ENCODE data around the gene NAV3.
"Not testable (repeated sequence)": the region's sequence is repeated elsewhere in the genome, so short reads cannot be mapped to it uniquely, and the experiment has no call there.

NAV3 gene

DNA sequence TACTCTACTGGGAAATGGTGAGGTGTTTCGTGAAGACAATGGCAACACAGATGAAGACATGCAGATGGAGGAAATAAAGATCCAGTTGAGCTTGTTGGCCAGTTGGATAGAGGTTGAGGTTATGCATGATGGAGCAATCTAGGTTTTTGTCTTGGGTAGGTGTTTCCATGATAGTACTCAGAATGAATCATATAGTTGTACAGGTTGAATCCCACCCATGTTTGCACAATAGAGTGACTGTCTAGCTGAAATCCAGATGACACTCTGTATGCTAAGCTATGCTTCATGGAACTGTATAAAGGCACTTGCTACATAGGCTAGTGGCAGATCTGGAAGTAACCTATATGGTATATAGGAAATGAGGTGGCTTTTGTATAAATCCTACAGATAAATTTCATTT, 264.9 kb downstream of the NAV3 start:
- H3K36me3 ChIP-seq = no peaks in the 10 kb centered on the region
- TF ChIP-seq Cebpa-rat (IDR thresholded peaks at IDR 0.05) = no peak
- H3K27me3 ChIP-seq = no peaks in the 10 kb centered on the region
- H3K27ac ChIP-seq = no peak overlapping the region
- no peak overlapping the region for H3K9ac ChIP-seq
- H3K4me1 ChIP-seq = no peaks in the 10 kb centered on the region
- H4K20me1 ChIP-seq = no peaks in the 10 kb centered on the region
- no peak overlapping the region for H3K4me3 ChIP-seq
- no peak overlapping the region for H3K4me2 ChIP-seq
- no peaks in the 10 kb centered on the region; a peak in 1 of 22 replicates for H3K9me3 ChIP-seq (replicated peaks in 1 of 11)

DNA sequence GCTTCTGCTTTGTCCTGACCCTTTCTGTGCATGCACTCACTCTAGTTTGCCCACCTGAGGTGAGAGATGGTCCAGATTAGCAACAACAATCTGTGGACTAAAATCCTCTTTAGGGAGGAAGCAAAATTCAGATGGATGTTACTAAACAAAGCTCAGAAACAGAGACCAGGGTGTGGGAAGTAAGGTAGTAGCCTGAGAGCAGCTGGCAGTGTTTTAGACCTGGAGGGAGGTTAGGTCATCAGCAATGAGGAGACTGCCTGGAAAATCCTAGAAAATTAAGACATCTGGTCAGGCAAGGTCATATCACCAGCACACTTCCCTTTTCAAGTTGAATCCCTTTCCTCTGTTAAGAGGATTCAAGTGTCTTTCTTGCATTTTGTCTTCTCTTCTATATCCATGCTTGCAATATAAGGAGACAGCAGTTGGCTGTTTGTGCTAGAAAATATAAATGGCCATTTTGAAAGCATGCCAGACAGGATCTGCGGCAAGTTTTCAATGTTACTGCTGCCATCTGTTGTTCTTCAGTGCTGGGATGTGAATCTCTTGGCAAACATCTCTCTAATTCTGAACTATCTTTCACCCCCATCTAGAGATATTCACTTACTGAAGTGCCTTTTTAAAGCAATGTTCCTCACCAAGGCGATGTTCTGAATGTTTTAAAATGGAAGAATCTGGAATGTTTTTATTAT, 266.4 kb downstream of the NAV3 start:
- no peaks in the 10 kb centered on the region for H3K36me3 ChIP-seq
- H3K4me1 ChIP-seq = no peaks in the 10 kb centered on the region
- H3K9me3 ChIP-seq (replicated peaks in 1 of 11) = no peaks in the 10 kb centered on the region; a peak in 1 of 22 replicates
- H3K4me2 ChIP-seq = no peak overlapping the region
- no peak overlapping the region for H3K27ac ChIP-seq
- no peak overlapping the region for H3K4me3 ChIP-seq
- no peak overlapping the region for H3K9ac ChIP-seq
- no peaks in the 10 kb centered on the region for H4K20me1 ChIP-seq
- TF ChIP-seq Cebpa-rat (IDR thresholded peaks at IDR 0.05) = no peak
- H3K27me3 ChIP-seq = no peaks in the 10 kb centered on the region

DNA sequence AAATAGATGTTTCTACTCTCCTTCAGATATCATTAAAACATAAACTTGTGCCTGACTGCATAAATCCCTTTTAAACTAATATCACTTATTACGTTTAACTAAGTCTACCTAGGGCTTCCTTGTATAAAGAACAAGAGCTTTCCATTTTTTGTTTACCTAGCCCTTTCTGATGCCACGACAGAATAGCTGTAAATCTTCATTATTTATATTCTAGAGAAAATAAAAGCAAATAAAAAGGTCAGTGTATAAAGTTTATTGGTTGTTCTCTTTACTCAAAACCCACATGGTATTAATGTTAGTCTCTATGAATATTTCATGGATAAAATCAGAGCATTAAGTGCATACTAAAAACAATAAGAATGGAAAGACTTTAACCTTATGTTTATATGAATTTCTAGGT, 269.1 kb downstream of the NAV3 start:
- Histone ChIP-seq H4K20me1 (no peaks in the 10 kb centered on the region), H3K4me1 (no peaks in the 10 kb centered on the region), H3K9me3 (replicated peaks in 1 of 11) (no peaks in the 10 kb centered on the region; a peak in 1 of 22 replicates), H3K4me2 (no peak overlapping the region), H3K27me3 (no peaks in the 10 kb centered on the region), H3K36me3 (no peaks in the 10 kb centered on the region), H3K27ac (no peak overlapping the region), H3K9ac (no peak overlapping the region), H3K4me3 (no peak overlapping the region)
- TF ChIP-seq Cebpa-rat (IDR thresholded peaks at IDR 0.05) = no peak

DNA sequence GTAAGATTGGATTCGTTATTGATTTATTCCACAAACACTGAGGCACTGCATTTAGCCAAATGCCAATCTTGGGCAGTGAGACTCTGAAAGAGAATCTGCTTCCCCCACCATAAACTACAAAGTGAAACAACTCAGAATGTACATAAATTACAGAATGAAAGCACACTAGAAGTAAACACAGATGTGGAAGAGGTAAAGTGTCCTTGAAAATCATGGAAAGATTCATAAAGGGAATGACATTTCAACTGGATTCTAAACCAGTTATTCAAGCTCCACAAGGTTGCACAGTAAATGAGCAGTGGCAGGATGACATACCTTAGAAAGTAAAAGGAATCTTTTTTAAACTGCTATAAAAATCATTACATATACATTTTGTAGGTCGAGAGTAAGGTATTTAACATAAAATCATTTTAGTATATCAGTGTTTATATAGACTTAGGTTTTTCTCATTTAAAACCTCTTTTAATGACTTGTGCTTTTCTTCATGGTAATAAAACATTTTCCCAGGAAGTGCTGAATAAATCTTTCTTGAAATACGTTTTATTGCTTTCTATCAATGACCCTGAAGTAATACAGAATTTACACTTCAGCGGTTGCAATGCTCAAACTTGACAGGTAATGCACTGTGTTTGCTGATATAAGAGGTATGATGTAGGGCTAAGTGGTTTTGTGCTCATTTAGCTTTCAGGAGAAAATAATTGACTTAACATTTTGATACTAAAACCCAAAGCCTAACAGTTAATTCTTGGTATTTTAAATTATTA, 270.6 kb downstream of the NAV3 start:
- Histone ChIP-seq H3K9ac (no peak overlapping the region), H3K4me2 (no peak overlapping the region), H3K27ac (no peak overlapping the region)

DNA sequence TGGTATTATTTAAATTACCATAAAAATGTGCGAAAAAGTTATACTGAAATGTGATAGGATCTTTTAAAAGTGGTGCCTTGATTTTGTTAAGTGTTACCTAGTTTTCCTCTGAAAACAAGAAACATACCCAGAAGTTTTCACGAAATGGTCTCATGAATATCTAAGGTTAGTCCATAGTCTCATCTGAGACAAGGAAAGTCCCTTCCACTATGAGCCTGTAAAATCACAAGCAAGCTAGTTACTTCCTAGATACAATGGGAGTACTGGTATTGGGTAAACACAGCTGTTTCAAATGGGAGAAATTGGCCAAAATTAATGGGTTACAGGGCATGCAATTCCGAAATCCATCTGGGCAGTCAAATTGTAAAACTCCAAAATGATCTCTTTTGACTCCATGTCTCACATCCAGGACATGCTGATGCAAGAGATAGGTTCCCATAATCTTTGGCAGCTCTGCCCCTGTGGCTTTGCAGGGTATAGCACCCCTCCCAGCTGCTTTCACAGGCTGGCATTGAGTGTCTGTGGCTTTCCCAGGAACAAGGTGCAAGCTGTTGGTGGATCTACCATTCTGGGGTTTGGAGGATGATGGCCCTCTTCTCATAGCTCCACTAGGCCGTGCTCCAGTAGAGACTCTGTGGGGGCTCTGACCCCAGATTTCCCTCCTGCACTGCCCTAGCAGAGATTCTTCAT, 271.4 kb downstream of the NAV3 start:
- Histone ChIP-seq H3K4me3 (no peak overlapping the region), H3K27me3 (no peaks in the 10 kb centered on the region)

More for the DNA sequence above, 270.6 kb downstream of the NAV3 start:
- H3K36me3 ChIP-seq = no peaks in the 10 kb centered on the region
- no peaks in the 10 kb centered on the region for H3K27me3 ChIP-seq
- H4K20me1 ChIP-seq = no peaks in the 10 kb centered on the region
- H3K4me3 ChIP-seq = no peak overlapping the region
- H3K4me1 ChIP-seq = no peaks in the 10 kb centered on the region
- no peak for TF ChIP-seq Cebpa-rat (IDR thresholded peaks at IDR 0.05)
- no peaks in the 10 kb centered on the region; a peak in 1 of 22 replicates for H3K9me3 ChIP-seq (replicated peaks in 1 of 11)

DNA sequence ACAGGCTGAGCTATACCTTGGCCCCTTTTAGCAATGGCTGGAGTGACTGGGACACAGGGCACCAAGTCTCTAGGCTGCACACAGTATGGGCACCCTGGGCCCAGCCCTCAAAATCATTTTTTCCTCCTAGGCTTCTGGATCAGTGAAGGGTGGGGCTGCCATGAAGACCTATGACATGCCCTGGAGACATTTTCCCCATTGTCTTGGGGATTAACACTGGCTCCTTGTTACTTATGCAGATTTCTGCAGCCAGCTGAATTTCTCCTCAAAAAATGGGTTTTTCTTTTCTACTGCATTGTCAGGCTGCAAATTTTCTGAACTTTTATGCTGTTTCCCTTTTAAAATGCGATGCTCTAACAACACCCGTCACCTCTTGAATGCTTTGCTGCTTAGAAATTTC, 272.1 kb downstream of the NAV3 start:
- not testable (repeated sequence) for H3K9me3 ChIP-seq (replicated peaks in 1 of 11); H3K9ac ChIP-seq; H3K27ac ChIP-seq; H4K20me1 ChIP-seq; H3K4me1 ChIP-seq; H3K4me2 ChIP-seq; H3K4me3 ChIP-seq; H3K27me3 ChIP-seq; H3K36me3 ChIP-seq

More for the DNA sequence above, 271.4 kb downstream of the NAV3 start:
- no peak overlapping the region for H3K9ac ChIP-seq
- H3K9me3 ChIP-seq (replicated peaks in 1 of 11) = no peaks in the 10 kb centered on the region
- TF ChIP-seq Cebpa-rat (IDR thresholded peaks at IDR 0.05) = no peak
- no peak overlapping the region for H3K4me2 ChIP-seq
- no peaks in the 10 kb centered on the region for H3K36me3 ChIP-seq
- no peak overlapping the region for H3K27ac ChIP-seq
- no peaks in the 10 kb centered on the region for H4K20me1 ChIP-seq
- no peaks in the 10 kb centered on the region for H3K4me1 ChIP-seq

DNA sequence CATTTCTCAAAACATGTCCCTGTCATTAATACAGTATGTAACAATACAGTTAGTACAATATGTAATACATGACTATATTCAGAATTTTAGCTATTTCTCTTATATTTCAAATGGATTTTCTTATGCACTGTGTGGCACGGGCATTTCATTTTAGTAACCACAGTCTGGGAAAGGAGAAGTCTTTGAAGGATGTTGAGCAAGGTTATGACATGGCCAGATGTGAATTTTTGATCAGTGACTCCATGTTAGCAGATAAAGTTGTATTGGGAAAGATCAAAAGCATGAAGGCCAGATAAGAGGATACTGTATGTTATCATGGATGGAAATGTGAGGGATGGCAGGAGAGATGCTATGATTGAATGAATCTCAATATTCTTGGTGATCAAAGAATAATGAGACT, 285.2 kb downstream of the NAV3 start:
- H4K20me1 ChIP-seq = no peaks in the 10 kb centered on the region
- no peak overlapping the region for H3K27ac ChIP-seq
- no peak overlapping the region for H3K4me3 ChIP-seq

DNA sequence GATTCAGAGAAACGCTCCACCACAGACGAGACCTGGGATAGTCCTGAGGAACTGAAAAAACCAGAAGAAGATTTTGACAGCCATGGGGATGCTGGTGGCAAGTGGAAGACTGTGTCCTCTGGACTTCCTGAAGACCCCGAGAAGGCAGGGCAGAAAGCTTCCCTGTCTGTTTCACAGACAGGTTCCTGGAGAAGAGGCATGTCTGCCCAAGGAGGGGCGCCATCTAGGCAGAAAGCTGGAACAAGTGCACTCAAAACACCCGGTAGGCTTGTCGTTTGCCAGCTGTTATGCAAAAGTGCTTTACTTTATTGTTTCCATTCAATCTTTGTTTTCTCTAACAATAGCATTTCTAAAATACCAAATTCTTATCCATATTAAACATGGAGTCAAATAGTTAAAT, 287.3 kb downstream of the NAV3 start:
- Histone ChIP-seq H3K36me3 (no peaks in the 10 kb centered on the region; a peak in 1 of 22 replicates), H3K4me2 (no peak overlapping the region)
- TF ChIP-seq Cebpa-rat (IDR thresholded peaks at IDR 0.05) = no peak

More for the DNA sequence above, 285.2 kb downstream of the NAV3 start:
- H3K9me3 ChIP-seq (replicated peaks in 1 of 11) = peaks cover 27 to 30% (median 28%) of the 10 kb centered on the region in 11 experiments
- no peak overlapping the region for H3K4me2 ChIP-seq
- H3K36me3 ChIP-seq = no peaks in the 10 kb centered on the region; a peak in 1 of 22 replicates
- H3K4me1 ChIP-seq = no peaks in the 10 kb centered on the region
- no peak for TF ChIP-seq Cebpa-rat (IDR thresholded peaks at IDR 0.05)
- no peak overlapping the region for H3K9ac ChIP-seq
- no peaks in the 10 kb centered on the region for H3K27me3 ChIP-seq

DNA sequence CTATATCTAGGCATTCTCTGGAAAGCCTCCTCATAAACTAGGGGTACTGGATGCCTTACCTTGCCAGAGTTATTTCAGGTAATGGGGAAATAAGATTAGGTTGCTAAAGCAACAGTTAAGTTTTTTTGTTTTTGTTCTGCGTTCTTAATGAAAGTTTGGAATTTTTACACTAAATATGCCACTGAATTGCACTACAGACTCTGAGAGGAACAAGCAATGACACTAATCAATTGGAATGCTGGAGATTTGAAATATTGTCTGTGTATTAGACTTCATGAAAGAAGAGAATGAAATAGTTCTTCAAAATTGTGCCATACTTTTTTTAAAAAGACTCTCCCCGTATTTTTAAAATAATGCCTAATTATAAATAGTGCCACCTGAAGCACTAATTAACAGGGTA, 287.8 kb downstream of the NAV3 start:
- peaks cover 0 to 12% (median 0%) of the 10 kb centered on the region in 10 experiments; a peak in 1 of 20 replicates for H3K4me1 ChIP-seq
- TF ChIP-seq Cebpa-rat (IDR thresholded peaks at IDR 0.05) = no peak
- H4K20me1 ChIP-seq = no peaks in the 10 kb centered on the region; a peak in 1 of 22 replicates
- no peak overlapping the region for H3K4me3 ChIP-seq
- no peak overlapping the region for H3K9ac ChIP-seq
- H3K4me2 ChIP-seq = no peak overlapping the region
- H3K27ac ChIP-seq = no peak overlapping the region
- H3K27me3 ChIP-seq = no peaks in the 10 kb centered on the region
- peaks cover 10 to 13% (median 11%) of the 10 kb centered on the region in 11 experiments for H3K9me3 ChIP-seq (replicated peaks in 1 of 11)
- no peaks in the 10 kb centered on the region for H3K36me3 ChIP-seq

More for the DNA sequence above, 287.3 kb downstream of the NAV3 start:
- Histone ChIP-seq H3K27me3 (no peaks in the 10 kb centered on the region), H3K4me3 (no peak overlapping the region), H3K9me3 (replicated peaks in 1 of 11) (peaks cover 15 to 17% (median 16%) of the 10 kb centered on the region in 11 experiments), H3K27ac (no peak overlapping the region), H3K4me1 (peaks cover 0 to 12% (median 0%) of the 10 kb centered on the region in 10 experiments; a peak in 1 of 20 replicates), H4K20me1 (no peaks in the 10 kb centered on the region), H3K9ac (no peak overlapping the region)

Data from BLaER1 treated with 17β-estradiol and CSF1 and Interleukin-3, amounts not matched to agents 10 nM and 100 nM (cell line).